ENCODE measurements around the gene PLA2G5.
"Not testable (repeated sequence)": the region's sequence is repeated elsewhere in the genome, so short reads cannot be mapped to it uniquely, and the experiment has no call there.

GRCh38 chr1:20030436-20031151, 39.4 kb upstream of the PLA2G5 start:
- TF ChIP-seq CTCF, POLR2A (IDR thresholded peaks at IDR 0.05): not testable (repeated sequence)

All from lower leg skin (tissue), 3 donors.